Measurements from ENCODE around the gene MTUS2. TPM values are rescaled to one million over a fixed set of nuclear protein-coding genes. Genes with fewer than 3 reads are reported as not detected.

Gene MTUS2
- total and polyA plus RNA-seq, 2 of the 8 experiments (the other 6 are each of a cell fraction or from before 2014, with no cell fraction given), result 0.18 to 0.80 TPM

GRCh38 chr13:28942906-28943305, 122.8 kb downstream of the MTUS2 start (continued):
- TF ChIP-seq CHD7 (IDR thresholded peaks at IDR 0.05; ENCODE audit: insufficient replicate concordance, low read length) (no peak), NRF1 (IDR thresholded peaks at IDR 0.05; ENCODE audit: low read depth, low read length) (no peak), YY1 (IDR thresholded peaks at IDR 0.05; ENCODE audit: low read depth, low read length) (no peak), PHF8 (conservative IDR thresholded peaks at IDR 0.05; ENCODE audit: low read depth, low read length) (no peak), TEAD4 (IDR thresholded peaks at IDR 0.05; ENCODE audit: low read depth, low read length) (no peak), RAD21 (IDR thresholded peaks at IDR 0.05 in 1 of 2, conservative IDR thresholded peaks at IDR 0.05 in 1 of 2; ENCODE audit: low read depth in 2 of 2, low read length in 2 of 2) (no peak), NANOG (IDR thresholded peaks at IDR 0.05; ENCODE audit: insufficient read depth, low read depth, low read length, poor library complexity, severe bottlenecking) (no peak), SIRT6 (IDR thresholded peaks at IDR 0.05; ENCODE audit: low read length) (no peak), TBP (IDR thresholded peaks at IDR 0.05; ENCODE audit: low read depth, low read length) (no peak), GABPA (IDR thresholded peaks at IDR 0.05; ENCODE audit: borderline replicate concordance, insufficient read depth, low read length) (no peak)
